H1 (cell line): Measurements from ENCODE around the gene OBSCN. TPM values are rescaled to one million over a fixed set of nuclear protein-coding genes. Genes with fewer than 3 reads are reported as not detected.

Experiments used
- RNF2 ChIP-seq: fragments of 200-900, 300-1000 bp; sonication (generic); IDR thresholded peaks from 2 replicates; pipeline ENCODE4 v1.7.1; 2016; ENCODE audit warnings: borderline replicate concordance, low read depth, mild to moderate bottlenecking, antibody characterized with exemption, low read length; ENCODE audit not compliant: poor library complexity, severe bottlenecking; ENCODE audit errors: missing control alignments
- polyA plus RNA-seq, 7 experiments: library from polyadenylated mRNA; depleted of rRNA in 3 of 7; stranded (reverse) in 5 of 7; unstranded in 2 of 7; fragments of >200 nt in 5 of 7; fragments of 200-250 nt in 2 of 7; gene quantifications; 1 replicate in 5 of 7; 2 replicates in 1 of 7; 4 replicates in 1 of 7; pipeline versions ENCODE4 v1.2.1 to v1.2.3, GENCODE V29; 2011 to 2013; ENCODE audit warnings: missing spikeins in 2 of 7, mixed read lengths in 2 of 7
- total RNA-seq: library from RNA; stranded (reverse); fragmentation: NEBNext Ultra II Directional; extraction: Animal tissue kit (Norgen Biotek cat#: 25700); gene quantifications from 2 replicates; pipeline ENCODE4 v1.2.1, GENCODE V29; 2021

OBSCN gene
- total and polyA plus RNA-seq, 2 of the 8 experiments (the other 6 are each of a cell fraction or from before 2014, with no cell fraction given): 7.5 to 28.4 TPM

DNA sequence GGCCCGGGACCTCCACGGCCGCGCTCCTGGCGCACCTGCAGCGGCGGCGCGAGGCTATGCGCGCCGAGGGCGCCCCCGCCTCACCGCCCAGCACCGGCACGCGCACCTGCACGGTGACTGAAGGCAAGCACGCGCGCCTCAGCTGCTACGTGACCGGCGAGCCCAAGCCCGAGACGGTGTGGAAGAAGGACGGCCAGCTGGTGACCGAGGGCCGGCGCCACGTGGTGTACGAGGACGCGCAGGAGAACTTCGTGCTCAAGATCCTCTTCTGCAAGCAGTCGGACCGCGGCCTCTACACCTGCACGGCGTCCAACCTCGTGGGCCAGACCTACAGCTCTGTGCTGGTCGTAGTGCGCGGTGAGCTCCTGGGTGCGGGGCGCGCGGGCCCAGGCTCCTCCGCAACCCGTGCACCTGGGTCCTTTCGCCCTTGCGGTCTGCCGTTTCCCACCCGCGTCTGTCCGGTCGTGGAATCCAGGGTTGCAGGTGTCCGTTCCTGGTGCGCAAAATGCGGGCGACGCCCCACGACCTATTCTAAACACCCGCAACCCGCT lies 4.6 kb downstream of the OBSCN start (continued):
- peak; percentile 55 for TF ChIP-seq RNF2
